Colonic mucosa (tissue), 4 donors: Measurements from ENCODE around the gene MFAP3. TPM values are rescaled to one million over a fixed set of nuclear protein-coding genes. Genes with fewer than 3 reads are reported as not detected.

Experiments
- DNase-seq: peaks from one replicate; pipeline ENCODE4 v3.0.0-alpha.2; 2020
- H3K27ac ChIP-seq: fragments of 200-600 bp; one replicate; pipeline ENCODE4 v1.8.0; 2021
- H3K27me3 ChIP-seq: fragments of 200-600 bp; one replicate; pipeline ENCODE4 v1.8.0; 2021
- H3K36me3 ChIP-seq: fragments of 200-600 bp; one replicate; pipeline ENCODE4 v1.8.0; 2021
- H3K4me1 ChIP-seq: fragments of 200-600 bp; one replicate; pipeline ENCODE4 v1.8.0; 2021; ENCODE audit warnings: mild to moderate bottlenecking
- H3K4me3 ChIP-seq: fragments of 200-600 bp; one replicate; pipeline ENCODE4 v1.8.0; 2021
- H3K9ac ChIP-seq, 2 donors: one replicate each; pipeline ENCODE4 v1.7.0; 2013; ENCODE audit warnings: control low read depth in 2 of 2, low read depth in 2 of 2, low read length in 2 of 2
- H3K9me3 ChIP-seq: fragments of 200-600 bp; one replicate; pipeline ENCODE4 v1.8.0; 2021
- intact Hi-C: fragments of 100-400 bp; cut with DNase I; formaldehyde crosslinking; loops from one replicate; pipeline ENCODE4 v1.14.1; 2022
- total RNA-seq, 2 donors: library from RNA; stranded (reverse); fragmentation: NEBNext Ultra II Directional in 1 of 2; extraction: Animal tissue kit (Norgen Biotek cat#: 25700) in 1 of 2; gene quantifications; one replicate each; pipeline ENCODE4 v1.2.1, GENCODE V29; 2021
- TF ChIP-seq, protein P1 (sequence below): fragments of 200-600 bp; IDR thresholded peaks from one replicate; pipeline ENCODE4 v1.8.0; 2022; ENCODE audit warnings: antibody characterized with exemption, mild to moderate bottlenecking
- donor health status: healthy.
- donor health status: DM: no; HTN: no; CAD: no.
- donor health status: DM: no; HTN: no; CAD: no.

MFAP3 gene
- total RNA-seq, 2 donors from 2014 or later: 20.0 to 32.4 TPM

DNA sequence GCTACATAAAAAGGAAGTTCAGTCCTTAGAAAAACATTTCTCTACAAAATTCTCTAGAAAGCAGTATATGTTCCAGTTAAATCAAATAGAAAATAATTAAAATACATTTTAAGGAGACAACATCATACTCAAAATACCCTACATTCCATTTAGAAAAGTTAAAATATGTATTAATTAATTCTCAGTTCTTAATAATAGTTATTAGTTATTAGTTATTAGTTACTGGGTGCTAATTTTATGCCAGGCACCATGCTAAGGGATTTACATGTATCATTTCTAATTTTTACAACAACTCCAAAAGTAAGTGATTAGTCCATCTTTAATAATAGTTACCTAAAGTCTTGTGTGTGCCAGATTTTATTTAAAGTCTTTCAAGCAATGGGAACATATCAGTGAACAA, 38.1 kb upstream of the MFAP3 start:
- Histone ChIP-seq H3K36me3 (no peaks in the 10 kb centered on the region), H3K4me3 (no peak overlapping the region), H3K9ac (no peak overlapping the region), H3K4me1 (no peaks in the 10 kb centered on the region), H3K9me3 (no peaks in the 10 kb centered on the region), H3K27me3 (no peaks in the 10 kb centered on the region), H3K27ac (no peak overlapping the region)
- TF ChIP-seq, protein P1, sequence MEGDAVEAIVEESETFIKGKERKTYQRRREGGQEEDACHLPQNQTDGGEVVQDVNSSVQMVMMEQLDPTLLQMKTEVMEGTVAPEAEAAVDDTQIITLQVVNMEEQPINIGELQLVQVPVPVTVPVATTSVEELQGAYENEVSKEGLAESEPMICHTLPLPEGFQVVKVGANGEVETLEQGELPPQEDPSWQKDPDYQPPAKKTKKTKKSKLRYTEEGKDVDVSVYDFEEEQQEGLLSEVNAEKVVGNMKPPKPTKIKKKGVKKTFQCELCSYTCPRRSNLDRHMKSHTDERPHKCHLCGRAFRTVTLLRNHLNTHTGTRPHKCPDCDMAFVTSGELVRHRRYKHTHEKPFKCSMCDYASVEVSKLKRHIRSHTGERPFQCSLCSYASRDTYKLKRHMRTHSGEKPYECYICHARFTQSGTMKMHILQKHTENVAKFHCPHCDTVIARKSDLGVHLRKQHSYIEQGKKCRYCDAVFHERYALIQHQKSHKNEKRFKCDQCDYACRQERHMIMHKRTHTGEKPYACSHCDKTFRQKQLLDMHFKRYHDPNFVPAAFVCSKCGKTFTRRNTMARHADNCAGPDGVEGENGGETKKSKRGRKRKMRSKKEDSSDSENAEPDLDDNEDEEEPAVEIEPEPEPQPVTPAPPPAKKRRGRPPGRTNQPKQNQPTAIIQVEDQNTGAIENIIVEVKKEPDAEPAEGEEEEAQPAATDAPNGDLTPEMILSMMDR: no peak
- intact Hi-C loops: no loop called here
- no peak for DNase-seq

DNA sequence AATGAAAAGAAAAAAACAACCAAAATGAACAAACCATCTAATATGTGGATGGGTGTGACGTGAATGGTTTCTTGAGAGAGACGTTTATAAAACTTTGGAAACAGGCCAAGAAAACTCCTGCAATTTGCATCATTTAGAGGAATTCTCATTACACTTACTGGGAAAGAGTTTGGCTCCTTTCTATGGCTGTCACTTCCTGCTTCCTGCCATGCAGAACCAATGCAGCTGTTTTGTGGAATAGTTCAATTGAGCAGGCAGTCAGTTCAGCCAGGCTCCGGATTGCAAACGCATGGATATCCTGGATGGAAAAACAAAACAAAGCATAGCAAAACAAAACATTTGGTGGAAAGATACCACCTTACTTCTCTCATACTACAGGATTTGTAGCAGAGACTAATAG, 36.7 kb upstream of the MFAP3 start:
- TF ChIP-seq, protein P1: no peak
- intact Hi-C loops: no loop called here
- Histone ChIP-seq H3K4me3 (no peak overlapping the region), H3K4me1 (no peaks in the 10 kb centered on the region), H3K9ac (no peak overlapping the region), H3K36me3 (no peaks in the 10 kb centered on the region), H3K9me3 (no peaks in the 10 kb centered on the region), H3K27ac (peak overlapping the region; percentile 32), H3K27me3 (no peaks in the 10 kb centered on the region)
- no peak for DNase-seq

GRCh38 chr5:154002511-154003020, 36.2 kb upstream of the MFAP3 start:
- DNase-seq: no peak
- Histone ChIP-seq H3K4me1 (no peaks in the 10 kb centered on the region), H3K4me3 (no peak overlapping the region), H3K9me3 (no peaks in the 10 kb centered on the region), H3K9ac (no peak overlapping the region), H3K27ac (peak overlapping the region; percentile 32), H3K36me3 (no peaks in the 10 kb centered on the region), H3K27me3 (no peaks in the 10 kb centered on the region)
- TF ChIP-seq, protein P1: no peak
- intact Hi-C loops: no loop called here

GRCh38 chr5:154005648-154006047, 33.1 kb upstream of the MFAP3 start:
- no peaks in the 10 kb centered on the region for H3K27me3 ChIP-seq
- H3K4me3 ChIP-seq: no peak overlapping the region
- H3K27ac ChIP-seq: no peak overlapping the region
- TF ChIP-seq, protein P1: no peak
- H3K9me3 ChIP-seq: no peaks in the 10 kb centered on the region
- no peaks in the 10 kb centered on the region for H3K36me3 ChIP-seq
- H3K9ac ChIP-seq: no peak overlapping the region
- intact Hi-C loops: no loop called here
- H3K4me1 ChIP-seq: no peaks in the 10 kb centered on the region
- DNase-seq: no peak

DNA sequence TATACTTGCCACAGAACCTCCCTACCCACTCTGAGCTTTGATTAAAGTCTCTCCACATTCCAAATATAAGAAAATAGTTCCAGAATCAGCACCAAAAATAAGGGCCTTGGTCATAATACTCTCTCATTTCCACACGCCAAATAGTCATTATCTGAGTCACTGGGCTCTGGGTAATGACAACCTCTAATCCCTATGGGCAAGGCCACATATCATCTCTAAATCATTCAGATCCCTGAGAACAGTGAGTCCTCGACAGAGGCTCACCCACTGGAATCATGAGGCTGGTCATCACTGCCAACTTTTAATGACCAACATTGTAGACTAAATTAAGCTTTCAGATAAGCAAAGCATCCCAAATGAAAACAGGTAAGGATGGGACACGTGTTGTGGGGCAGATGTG, 28.1 kb upstream of the MFAP3 start:
- Histone ChIP-seq H3K4me1 (no peaks in the 10 kb centered on the region), H3K4me3 (no peak overlapping the region), H3K36me3 (no peaks in the 10 kb centered on the region), H3K9me3 (no peaks in the 10 kb centered on the region), H3K27ac (no peak overlapping the region), H3K9ac (no peak overlapping the region), H3K27me3 (no peaks in the 10 kb centered on the region)
- TF ChIP-seq, protein P1: no peak
- intact Hi-C loops: no loop called here
- DNase-seq: no peak
